ENCODE results near the gene INPP5A. TPM values are rescaled to one million over a fixed set of nuclear protein-coding genes. Genes with fewer than 3 reads are reported as not detected.

INPP5A gene
- total and polyA plus RNA-seq, 2 donors (not counting 1 experiment from before 2014, with no cell fraction given) = 9.3 to 87.8 TPM

DNA sequence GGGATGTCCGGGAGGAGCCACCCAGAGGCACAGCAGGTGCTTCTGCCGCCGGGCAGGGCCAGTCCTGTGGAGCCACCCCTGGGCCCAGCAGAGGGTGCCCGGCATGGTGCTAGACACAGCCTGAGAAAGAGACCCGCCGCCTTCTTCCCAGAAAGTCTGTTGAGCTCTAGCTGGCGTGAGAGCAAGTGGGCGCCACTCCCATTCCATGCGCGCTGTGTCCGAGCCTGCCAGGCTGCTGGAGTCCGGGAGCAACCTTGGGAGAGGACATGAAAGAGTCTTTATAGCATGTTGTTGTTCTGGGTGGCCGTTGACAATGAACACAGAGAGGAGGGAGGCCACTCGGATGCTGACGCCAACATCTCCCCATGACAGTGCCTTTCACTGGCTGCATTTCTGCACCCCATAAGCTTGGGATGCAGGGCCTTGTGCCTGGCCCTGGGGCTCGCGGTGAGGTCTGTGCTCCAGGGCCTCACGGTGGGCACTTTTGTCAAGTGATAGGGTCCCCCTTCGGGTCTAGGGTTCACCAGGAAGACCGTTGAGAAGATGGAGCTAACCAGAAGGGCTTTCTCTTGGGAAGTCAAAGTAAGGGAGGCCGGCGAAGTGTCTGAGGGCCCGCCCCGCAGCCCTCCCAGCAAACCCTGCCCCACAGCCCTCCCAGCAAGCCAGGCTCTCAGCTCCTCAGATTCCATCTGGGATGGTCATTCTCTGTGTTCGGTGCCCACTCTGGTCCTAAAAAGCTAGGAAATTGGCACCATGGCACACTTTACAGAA, 201.1 kb downstream of the INPP5A start:
- Histone ChIP-seq H4K20me1 (ENCODE audit: control insufficient read depth, insufficient read depth, low read length, poor library complexity, severe bottlenecking) (peaks cover 3% of the 10 kb centered on the region), H3K9me3 (ENCODE audit: control extremely low read depth in 1 of 3, control insufficient read depth in 2 of 3, insufficient read depth in 1 of 3, low read length in 2 of 3) (no peaks in the 10 kb centered on the region), H3K4me2 (replicated peaks; ENCODE audit: low read depth, low read length, poor library complexity, severe bottlenecking) (no peak overlapping the region), H3K36me3 (replicated peaks in 1 of 2; ENCODE audit: control extremely low read depth in 1 of 2, control insufficient read depth in 1 of 2, extremely low read depth in 1 of 2, insufficient read depth in 2 of 2, low read length in 1 of 2) (peaks cover 0 to under 1% of the 10 kb centered on the region in 2 experiments), H3K9ac (ENCODE audit: low read length) (no peak overlapping the region), H3K4me1 (ENCODE audit: control insufficient read depth in 2 of 2, insufficient read depth in 2 of 2, low read length in 2 of 2) (no peaks in the 10 kb centered on the region), H3K27me3 (replicated peaks in 1 of 4; ENCODE audit: control extremely low read depth in 1 of 4, control insufficient read depth in 3 of 4, insufficient read depth in 4 of 4, low read length in 3 of 4) (no peaks in the 10 kb centered on the region), H3K4me3 (ENCODE audit: control extremely low read depth in 1 of 5, extremely low read depth in 1 of 5, insufficient read depth in 1 of 5, low read depth in 2 of 5, low read length in 4 of 5) (no peak overlapping the region), H3K79me2 (ENCODE audit: control insufficient read depth, insufficient read depth, low read length) (no peaks in the 10 kb centered on the region), H3K27ac (ENCODE audit: low read length in 2 of 2) (no peak overlapping the region), H2AFZ (ENCODE audit: insufficient read depth, low read depth, low read length, poor library complexity, severe bottlenecking) (no peak overlapping the region)
- DNase-seq (no peak), ATAC-seq (ENCODE audit: low read depth) (no peak)
- Mint-ChIP-seq H3K27me3 (no peaks in the 10 kb centered on the region), H3K27ac (no peak overlapping the region), H3K4me1 (no peaks in the 10 kb centered on the region), H3K4me3 (no peak overlapping the region), H3K9me3 (ENCODE audit: insufficient read depth) (no peaks in the 10 kb centered on the region)
- no peak for TF ChIP-seq EZH2 (IDR thresholded peaks at IDR 0.05; ENCODE audit: borderline replicate concordance, insufficient read depth, low read depth, low read length, poor library complexity, severe bottlenecking)
- TF ChIP-seq, protein P1, sequence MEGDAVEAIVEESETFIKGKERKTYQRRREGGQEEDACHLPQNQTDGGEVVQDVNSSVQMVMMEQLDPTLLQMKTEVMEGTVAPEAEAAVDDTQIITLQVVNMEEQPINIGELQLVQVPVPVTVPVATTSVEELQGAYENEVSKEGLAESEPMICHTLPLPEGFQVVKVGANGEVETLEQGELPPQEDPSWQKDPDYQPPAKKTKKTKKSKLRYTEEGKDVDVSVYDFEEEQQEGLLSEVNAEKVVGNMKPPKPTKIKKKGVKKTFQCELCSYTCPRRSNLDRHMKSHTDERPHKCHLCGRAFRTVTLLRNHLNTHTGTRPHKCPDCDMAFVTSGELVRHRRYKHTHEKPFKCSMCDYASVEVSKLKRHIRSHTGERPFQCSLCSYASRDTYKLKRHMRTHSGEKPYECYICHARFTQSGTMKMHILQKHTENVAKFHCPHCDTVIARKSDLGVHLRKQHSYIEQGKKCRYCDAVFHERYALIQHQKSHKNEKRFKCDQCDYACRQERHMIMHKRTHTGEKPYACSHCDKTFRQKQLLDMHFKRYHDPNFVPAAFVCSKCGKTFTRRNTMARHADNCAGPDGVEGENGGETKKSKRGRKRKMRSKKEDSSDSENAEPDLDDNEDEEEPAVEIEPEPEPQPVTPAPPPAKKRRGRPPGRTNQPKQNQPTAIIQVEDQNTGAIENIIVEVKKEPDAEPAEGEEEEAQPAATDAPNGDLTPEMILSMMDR (IDR thresholded peaks at IDR 0.05) = no peak
- 97% methylated on average over 25 of the region's 25 CpGs for WGBS (ENCODE audit: insufficient coverage)
- ChIA-PET POLR2A (no interaction called here), CTCF (no interaction called here)
- intact Hi-C loops (cut with micrococcal nuclease) = no loop called here

DNA sequence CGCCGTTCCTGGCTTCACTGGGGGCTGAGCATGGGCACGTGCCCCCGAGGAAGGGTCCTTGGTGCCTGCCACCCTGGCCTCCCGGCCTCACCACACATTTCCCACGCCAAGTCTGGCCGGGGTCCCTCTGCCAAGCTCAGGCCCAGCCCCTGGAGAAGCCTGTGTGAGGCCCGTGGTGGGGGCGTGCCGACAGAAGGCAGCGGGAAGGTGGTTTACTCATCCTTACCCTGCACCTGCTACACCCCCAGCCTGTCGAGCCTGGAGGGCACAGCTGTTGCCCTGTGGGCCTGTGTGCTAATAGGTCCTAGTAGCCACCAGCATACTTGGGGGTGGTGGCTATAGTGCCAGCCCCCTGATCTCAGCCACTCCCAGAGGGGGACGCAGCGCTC, 201.6 kb downstream of the INPP5A start:
- Histone ChIP-seq H3K36me3 (replicated peaks in 1 of 2; ENCODE audit: control extremely low read depth in 1 of 2, control insufficient read depth in 1 of 2, extremely low read depth in 1 of 2, insufficient read depth in 2 of 2, low read length in 1 of 2) (no peaks in the 10 kb centered on the region), H2AFZ (ENCODE audit: insufficient read depth, low read depth, low read length, poor library complexity, severe bottlenecking) (no peak overlapping the region), H4K20me1 (ENCODE audit: control insufficient read depth, insufficient read depth, low read length, poor library complexity, severe bottlenecking) (peaks cover 9% of the 10 kb centered on the region), H3K4me1 (ENCODE audit: control insufficient read depth in 2 of 2, insufficient read depth in 2 of 2, low read length in 2 of 2) (no peaks in the 10 kb centered on the region), H3K27me3 (replicated peaks in 1 of 4; ENCODE audit: control extremely low read depth in 1 of 4, control insufficient read depth in 3 of 4, insufficient read depth in 4 of 4, low read length in 3 of 4) (no peaks in the 10 kb centered on the region), H3K9me3 (ENCODE audit: control extremely low read depth in 1 of 3, control insufficient read depth in 2 of 3, insufficient read depth in 1 of 3, low read length in 2 of 3) (no peaks in the 10 kb centered on the region), H3K27ac (ENCODE audit: low read length in 2 of 2) (no peak overlapping the region), H3K79me2 (ENCODE audit: control insufficient read depth, insufficient read depth, low read length) (no peaks in the 10 kb centered on the region), H3K4me3 (ENCODE audit: control extremely low read depth in 1 of 5, extremely low read depth in 1 of 5, insufficient read depth in 1 of 5, low read depth in 2 of 5, low read length in 4 of 5) (no peak overlapping the region), H3K4me2 (replicated peaks; ENCODE audit: low read depth, low read length, poor library complexity, severe bottlenecking) (no peak overlapping the region), H3K9ac (ENCODE audit: low read length) (no peak overlapping the region)
- H3K27ac Mint-ChIP-seq = no peak overlapping the region
- POLR2A ChIA-PET = no interaction called here
- no peak overlapping the region for H3K4me3 Mint-ChIP-seq
- TF ChIP-seq, protein P1 (IDR thresholded peaks at IDR 0.05) = no peak
- TF ChIP-seq EZH2 (IDR thresholded peaks at IDR 0.05; ENCODE audit: borderline replicate concordance, insufficient read depth, low read depth, low read length, poor library complexity, severe bottlenecking) = no peak
- H3K27me3 Mint-ChIP-seq = no peaks in the 10 kb centered on the region
- no peaks in the 10 kb centered on the region for H3K9me3 Mint-ChIP-seq (ENCODE audit: insufficient read depth)
- H3K4me1 Mint-ChIP-seq = no peaks in the 10 kb centered on the region
- ATAC-seq (ENCODE audit: low read depth) (no peak), DNase-seq (no peak)
- WGBS (ENCODE audit: insufficient coverage) = 94% methylated on average over 10 of the region's 14 CpGs
- intact Hi-C loops (cut with micrococcal nuclease) = no loop called here
- CTCF ChIA-PET = no interaction called here
